GM18873 (cell line): Measurements from ENCODE around the gene PTPRCAP.
A peak's percentile ranks its signal among the peaks of the same experiment; 100 is the strongest.
"Not testable (repeated sequence)": the region's sequence is repeated elsewhere in the genome, so short reads cannot be mapped to it uniquely, and the experiment has no call there.

Experiments
- ATAC-seq: cut with Tn5 transposase; IDR thresholded peaks from one replicate; pipeline ENCODE4 v1.9.1; 2021; ENCODE audit warnings: mild to moderate bottlenecking, moderate library complexity, moderate number of reproducible peaks; ENCODE audit not compliant: unreplicated experiment, low FRiP score

PTPRCAP gene

DNA sequence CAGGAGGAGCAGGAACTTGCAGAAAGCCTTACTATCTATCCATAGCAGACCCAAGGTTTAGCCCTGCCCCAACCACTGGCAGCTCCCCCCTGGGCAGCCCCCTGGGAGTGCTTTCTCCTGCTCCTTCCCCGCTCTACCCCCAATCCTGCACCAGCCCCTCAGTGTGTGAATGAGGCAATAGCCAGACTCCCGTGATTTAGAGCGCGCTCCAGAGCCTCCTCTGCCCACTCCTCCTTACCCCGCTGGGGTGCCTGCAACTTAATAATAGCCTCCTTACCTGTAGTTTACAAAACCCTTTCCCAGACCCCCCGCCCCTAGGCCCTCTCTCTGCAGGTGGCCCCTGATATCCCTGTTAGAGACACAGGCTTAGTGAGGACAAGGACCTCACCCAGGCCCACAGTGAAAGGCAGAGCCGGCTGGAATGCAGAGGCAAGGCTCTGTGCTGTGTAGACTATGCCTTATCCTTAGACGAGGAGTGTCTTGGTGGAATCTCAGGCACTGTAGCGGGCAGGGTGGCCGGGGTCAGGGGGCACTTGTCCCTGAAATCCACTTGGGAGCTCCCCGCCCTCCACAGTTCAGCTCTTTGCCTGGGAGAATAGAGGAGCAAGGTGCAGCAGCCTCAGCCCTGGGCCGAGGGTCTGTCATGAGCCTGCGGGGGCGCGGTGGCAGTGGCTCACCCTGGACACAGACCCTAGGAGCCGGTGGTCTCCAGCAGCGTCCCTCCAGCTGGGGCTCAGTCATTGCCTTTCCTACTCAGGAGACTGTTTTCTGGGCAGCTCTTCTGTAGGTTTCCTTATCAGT lies 26.3 kb downstream of the PTPRCAP start:
- ATAC-seq = no peak

GRCh38 chr11:67410369-67410831 lies 27.1 kb downstream of the PTPRCAP start:
- ATAC-seq = no peak

- ATAC-seq = no peak
Observed at GRCh38 chr11:67409781-67410368, 27.6 kb downstream of the PTPRCAP start.

GRCh38 chr11:67409261-67409666 lies 28.2 kb downstream of the PTPRCAP start:
- ATAC-seq = peak; percentile 42

GRCh38 chr11:67408437-67409200 lies 28.9 kb downstream of the PTPRCAP start:
- ATAC-seq = peak; percentile 12

- ATAC-seq = no peak
Observed at GRCh38 chr11:67407688-67408163, 29.8 kb downstream of the PTPRCAP start.

GRCh38 chr11:67406969-67407687 lies 30.4 kb downstream of the PTPRCAP start:
- no peak for ATAC-seq

GRCh38 chr11:67406420-67406968 lies 31.0 kb downstream of the PTPRCAP start:
- ATAC-seq = no peak

DNA sequence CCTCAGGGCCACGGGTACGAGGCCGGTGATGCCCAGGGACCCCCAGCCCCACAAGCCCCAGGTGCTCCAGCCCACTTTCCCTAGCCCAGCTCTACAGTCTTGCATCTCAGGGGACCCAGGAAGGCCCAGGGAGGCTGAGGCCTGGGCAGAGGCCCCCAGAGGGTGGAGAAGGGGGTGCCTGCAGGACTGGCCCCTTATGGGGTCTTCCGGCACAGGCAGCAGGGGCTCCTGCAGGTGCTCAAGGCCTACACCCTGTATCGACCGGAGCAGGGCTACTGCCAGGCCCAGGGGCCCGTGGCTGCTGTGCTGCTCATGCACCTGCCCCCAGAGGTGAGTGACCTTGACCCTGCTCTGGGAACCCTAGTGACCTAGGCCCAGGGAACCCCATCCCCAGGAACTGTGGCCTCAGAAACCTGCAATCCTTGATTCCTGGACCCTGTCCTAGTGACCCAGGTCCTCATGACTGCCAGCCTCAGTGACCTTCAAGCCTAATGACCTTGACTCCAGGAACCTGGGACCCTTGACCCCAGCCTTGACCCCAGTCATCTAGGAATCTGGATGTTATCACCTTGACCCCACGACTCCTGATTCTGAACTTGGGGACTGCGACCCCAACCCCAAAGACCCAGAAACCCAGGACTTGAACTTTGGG lies 31.7 kb downstream of the PTPRCAP start:
- ATAC-seq = no peak

- no peak for ATAC-seq
Observed at GRCh38 chr11:67405196-67405567, 32.3 kb downstream of the PTPRCAP start.

DNA sequence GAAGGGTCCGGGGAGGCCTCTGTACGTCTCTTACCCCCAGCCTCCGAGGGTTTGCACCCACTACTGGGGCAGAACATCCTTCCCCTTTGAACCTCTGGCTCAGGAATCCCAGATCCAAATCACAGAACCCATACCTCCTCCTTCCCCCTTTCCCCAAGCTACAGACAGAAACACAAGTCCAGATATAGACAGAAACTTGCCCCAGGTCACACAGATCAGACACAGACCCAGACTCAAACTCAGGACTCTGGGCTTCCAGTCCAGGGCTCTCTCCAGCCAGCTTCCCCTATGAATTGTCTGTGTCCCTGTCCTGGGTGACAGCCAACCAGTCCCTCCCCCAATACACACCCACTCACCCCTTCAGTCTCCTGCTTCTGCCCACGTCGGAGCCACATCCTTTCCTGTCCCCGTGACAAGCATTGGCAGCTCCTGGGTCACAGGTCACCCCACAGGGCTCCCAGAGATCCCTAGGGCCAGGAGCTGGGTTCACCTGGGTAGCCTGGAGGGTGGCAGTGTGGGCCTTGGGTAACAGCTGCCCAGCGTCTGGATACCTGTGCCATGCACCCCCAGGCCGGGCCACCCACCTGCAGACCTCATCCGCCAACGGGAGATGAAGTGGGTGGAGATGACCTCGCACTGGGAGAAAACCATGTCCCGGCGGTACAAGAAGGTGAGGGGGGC lies 32.8 kb downstream of the PTPRCAP start:
- ATAC-seq = no peak

DNA sequence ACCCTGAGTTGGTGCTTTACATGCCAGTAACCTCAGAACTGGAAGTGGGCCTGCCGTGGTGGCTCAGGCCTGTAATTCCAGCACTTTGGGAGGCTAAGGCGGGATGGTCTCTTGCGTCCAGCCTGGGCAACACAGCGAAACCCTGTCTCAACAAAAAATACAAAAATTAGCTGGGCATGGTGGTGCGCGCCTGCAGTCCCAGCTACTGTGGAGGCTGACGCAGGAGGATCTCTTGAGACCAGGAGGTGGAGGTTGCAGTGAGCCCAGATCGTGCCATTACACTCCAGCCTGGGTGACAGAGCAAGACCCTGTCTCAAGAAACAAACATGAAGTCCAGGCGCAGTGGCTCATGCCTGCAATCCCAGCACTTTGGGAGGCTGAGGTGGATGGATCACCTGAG lies 34.4 kb downstream of the PTPRCAP start:
- not testable (repeated sequence) for ATAC-seq

DNA sequence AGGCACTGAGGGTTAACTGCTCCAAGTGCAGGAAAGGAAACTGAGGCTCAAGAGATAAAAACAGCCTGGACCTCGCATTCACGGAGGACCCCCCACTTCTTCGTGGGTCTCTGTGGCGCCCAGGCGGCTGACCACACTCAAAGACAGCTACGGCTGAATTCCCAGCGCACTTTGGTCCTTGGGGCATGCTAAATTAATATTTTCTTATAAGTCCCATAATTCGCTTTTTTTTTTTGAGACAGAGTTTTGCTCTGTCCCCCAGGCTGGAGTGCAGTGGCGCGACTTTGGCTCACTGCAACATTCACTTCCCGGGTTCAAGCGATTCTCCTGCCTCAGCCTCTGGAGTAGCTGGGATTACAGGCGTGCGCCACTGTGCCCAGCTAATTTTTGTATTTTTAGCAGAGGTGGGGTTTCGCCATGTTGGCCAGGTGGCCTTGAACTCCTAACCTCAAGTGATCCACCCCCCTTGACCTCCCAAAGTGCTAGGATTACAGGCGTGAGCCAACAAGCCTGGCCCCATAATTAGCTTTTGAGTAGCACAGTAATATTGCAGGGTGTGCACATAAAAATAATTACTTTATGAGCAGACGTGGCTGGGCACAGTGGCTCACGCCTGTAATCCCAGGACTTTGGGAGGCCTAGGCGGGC lies 35.2 kb downstream of the PTPRCAP start:
- ATAC-seq = not testable (repeated sequence)

GRCh38 chr11:67401495-67402191 lies 35.8 kb downstream of the PTPRCAP start, which contains the start of gene PPP1CA:
PPP1CA (minus strand) TSS chr11:67401858; CDS start chr11:67401782, 76 bp downstream.
- peak; percentile 43 for ATAC-seq

DNA sequence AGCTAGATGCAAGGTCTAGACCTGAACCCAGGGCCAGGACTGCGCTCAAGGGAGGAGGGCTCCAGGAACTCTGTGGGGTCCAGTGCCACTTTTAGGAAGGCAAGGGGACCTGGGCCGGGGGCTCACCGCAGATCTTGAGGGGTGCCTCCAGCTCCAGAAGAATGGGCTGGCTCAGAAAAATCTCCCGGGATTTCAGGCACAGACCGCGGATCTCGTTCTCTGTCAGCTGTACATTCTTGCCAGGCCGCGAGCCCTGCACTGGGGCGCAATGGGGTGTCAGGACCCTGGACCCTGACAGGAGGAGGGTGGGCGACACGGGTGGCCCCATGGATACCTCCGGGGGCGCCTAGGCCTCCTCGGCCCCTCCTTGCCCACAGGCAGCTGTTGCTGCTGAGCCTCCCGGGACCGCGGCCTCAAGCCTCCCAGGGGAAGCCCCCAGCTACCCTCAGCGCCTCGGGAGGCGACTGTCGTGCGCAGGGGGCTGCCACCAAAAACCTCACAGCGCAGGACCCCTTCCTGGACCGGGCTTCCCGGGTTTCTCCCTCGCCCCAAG lies 36.5 kb downstream of the PTPRCAP start:
- peak; percentile 24 for ATAC-seq

GRCh38 chr11:67400251-67400941 lies 37.1 kb downstream of the PTPRCAP start:
- no peak for ATAC-seq
